ENCODE measurements around the gene FBXO9.

DNA sequence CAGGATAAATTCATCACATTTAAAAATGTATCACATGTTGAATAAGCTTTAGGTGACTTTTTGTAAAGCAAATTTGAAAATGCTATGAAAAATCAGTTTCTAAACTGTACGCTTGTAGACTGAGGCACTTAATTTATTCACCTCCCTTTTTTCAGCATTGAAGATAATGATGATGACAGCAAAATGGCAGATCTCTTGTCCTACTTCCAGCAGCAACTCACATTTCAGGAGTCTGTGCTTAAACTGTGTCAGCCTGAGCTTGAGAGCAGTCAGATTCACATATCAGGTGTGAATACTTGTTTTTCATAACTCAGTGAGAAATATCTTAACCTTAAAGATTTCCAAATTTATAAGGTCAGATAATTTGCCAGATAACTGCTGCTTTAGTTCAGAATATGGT is 15.6 kb downstream of the FBXO9 start:
- no peak for TF ChIP-seq TAF1 (IDR thresholded peaks at IDR 0.05; ENCODE audit: borderline replicate concordance, low read depth, low read length)
- TF ChIP-seq NFIC (IDR thresholded peaks at IDR 0.05; ENCODE audit: borderline replicate concordance) = no peak
- TF ChIP-seq, protein P1, sequence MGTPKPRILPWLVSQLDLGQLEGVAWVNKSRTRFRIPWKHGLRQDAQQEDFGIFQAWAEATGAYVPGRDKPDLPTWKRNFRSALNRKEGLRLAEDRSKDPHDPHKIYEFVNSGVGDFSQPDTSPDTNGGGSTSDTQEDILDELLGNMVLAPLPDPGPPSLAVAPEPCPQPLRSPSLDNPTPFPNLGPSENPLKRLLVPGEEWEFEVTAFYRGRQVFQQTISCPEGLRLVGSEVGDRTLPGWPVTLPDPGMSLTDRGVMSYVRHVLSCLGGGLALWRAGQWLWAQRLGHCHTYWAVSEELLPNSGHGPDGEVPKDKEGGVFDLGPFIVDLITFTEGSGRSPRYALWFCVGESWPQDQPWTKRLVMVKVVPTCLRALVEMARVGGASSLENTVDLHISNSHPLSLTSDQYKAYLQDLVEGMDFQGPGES (IDR thresholded peaks at IDR 0.05; ENCODE audit: low read depth, low read length) = no peak
- TF ChIP-seq RAD21 (IDR thresholded peaks at IDR 0.05; ENCODE audit: low read length) = no peak
- TF ChIP-seq REST (IDR thresholded peaks at IDR 0.05; ENCODE audit: low read depth, low read length) = no peak
- no peak for TF ChIP-seq TEAD4 (IDR thresholded peaks at IDR 0.05; ENCODE audit: borderline replicate concordance, insufficient read depth)
- TF ChIP-seq, protein P2, sequence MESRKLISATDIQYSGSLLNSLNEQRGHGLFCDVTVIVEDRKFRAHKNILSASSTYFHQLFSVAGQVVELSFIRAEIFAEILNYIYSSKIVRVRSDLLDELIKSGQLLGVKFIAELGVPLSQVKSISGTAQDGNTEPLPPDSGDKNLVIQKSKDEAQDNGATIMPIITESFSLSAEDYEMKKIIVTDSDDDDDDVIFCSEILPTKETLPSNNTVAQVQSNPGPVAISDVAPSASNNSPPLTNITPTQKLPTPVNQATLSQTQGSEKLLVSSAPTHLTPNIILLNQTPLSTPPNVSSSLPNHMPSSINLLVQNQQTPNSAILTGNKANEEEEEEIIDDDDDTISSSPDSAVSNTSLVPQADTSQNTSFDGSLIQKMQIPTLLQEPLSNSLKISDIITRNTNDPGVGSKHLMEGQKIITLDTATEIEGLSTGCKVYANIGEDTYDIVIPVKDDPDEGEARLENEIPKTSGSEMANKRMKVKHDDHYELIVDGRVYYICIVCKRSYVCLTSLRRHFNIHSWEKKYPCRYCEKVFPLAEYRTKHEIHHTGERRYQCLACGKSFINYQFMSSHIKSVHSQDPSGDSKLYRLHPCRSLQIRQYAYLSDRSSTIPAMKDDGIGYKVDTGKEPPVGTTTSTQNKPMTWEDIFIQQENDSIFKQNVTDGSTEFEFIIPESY (IDR thresholded peaks at IDR 0.05; ENCODE audit: borderline replicate concordance, low read depth) = no peak
- TF ChIP-seq, protein P3, sequence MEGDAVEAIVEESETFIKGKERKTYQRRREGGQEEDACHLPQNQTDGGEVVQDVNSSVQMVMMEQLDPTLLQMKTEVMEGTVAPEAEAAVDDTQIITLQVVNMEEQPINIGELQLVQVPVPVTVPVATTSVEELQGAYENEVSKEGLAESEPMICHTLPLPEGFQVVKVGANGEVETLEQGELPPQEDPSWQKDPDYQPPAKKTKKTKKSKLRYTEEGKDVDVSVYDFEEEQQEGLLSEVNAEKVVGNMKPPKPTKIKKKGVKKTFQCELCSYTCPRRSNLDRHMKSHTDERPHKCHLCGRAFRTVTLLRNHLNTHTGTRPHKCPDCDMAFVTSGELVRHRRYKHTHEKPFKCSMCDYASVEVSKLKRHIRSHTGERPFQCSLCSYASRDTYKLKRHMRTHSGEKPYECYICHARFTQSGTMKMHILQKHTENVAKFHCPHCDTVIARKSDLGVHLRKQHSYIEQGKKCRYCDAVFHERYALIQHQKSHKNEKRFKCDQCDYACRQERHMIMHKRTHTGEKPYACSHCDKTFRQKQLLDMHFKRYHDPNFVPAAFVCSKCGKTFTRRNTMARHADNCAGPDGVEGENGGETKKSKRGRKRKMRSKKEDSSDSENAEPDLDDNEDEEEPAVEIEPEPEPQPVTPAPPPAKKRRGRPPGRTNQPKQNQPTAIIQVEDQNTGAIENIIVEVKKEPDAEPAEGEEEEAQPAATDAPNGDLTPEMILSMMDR (IDR thresholded peaks at IDR 0.05) = no peak
- no peak for TF ChIP-seq RFX5 (IDR thresholded peaks at IDR 0.05; ENCODE audit: low read length)
- TF ChIP-seq EZH2phosphoT487 (IDR thresholded peaks at IDR 0.05; ENCODE audit: borderline replicate concordance, low read depth) = no peak
- no peak for TF ChIP-seq ELF1 (IDR thresholded peaks at IDR 0.05)
- no peak for TF ChIP-seq SMC3 (IDR thresholded peaks at IDR 0.05; ENCODE audit: low read depth, low read length)

All from SK-N-SH (cell line).